ENCODE data around the gene GLE1. TPM values are rescaled to one million over a fixed set of nuclear protein-coding genes. Genes with fewer than 3 reads are reported as not detected.
"Not testable (repeated sequence)": the region's sequence is repeated elsewhere in the genome, so short reads cannot be mapped to it uniquely, and the experiment has no call there.

Gene GLE1
- total and polyA plus RNA-seq, 2 donors = 13.5 to 19.2 TPM

DNA sequence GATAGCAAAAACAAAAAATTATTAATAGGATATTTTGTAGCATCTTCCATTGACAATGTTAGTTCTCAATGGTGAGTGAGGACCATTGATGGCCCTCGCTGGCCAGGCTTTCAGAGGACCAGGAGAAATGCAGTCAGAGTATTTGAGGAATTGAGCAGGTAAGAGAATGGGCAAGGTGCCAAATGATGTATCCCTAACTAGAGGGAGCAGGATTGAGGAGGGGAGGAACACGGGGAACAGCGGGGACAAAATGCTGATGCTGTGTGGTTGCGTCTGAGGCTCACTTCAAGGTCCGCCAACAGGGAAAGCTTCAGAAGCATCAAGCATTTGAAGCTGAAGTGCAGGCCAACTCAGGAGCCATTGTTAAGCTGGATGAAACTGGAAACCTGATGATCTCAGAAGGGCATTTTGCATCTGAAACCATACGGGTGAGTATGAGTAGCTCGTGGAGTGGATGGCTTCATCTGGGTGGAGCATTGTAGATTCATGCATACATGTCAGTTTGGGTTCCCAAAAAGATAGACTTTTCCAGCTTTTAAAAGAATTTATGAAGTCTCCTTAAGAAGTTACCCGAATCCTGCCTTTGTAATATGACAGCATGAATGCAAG lies 64.1 kb downstream of the GLE1 start:
- H3K36me3 ChIP-seq (ENCODE audit: insufficient read depth) = peaks cover 7% of the 10 kb centered on the region
- no peak for DNase-seq (ENCODE audit: extremely low spot score)
- peaks cover 1% of the 10 kb centered on the region for H3K4me1 ChIP-seq (ENCODE audit: insufficient read depth)
- H3K4me3 ChIP-seq (ENCODE audit: low read depth, low read length) = no peak overlapping the region
- no peak overlapping the region for H3K27ac ChIP-seq (ENCODE audit: low read depth)
- 77% methylated on average over 8 of the region's 8 CpGs for WGBS

- Histone ChIP-seq H3K4me3 (ENCODE audit: low read depth, low read length) (no peak overlapping the region), H3K4me1 (ENCODE audit: insufficient read depth) (no peaks in the 10 kb centered on the region), H3K36me3 (ENCODE audit: insufficient read depth) (peaks cover 9% of the 10 kb centered on the region), H3K27ac (ENCODE audit: low read depth) (no peak overlapping the region)
- no peak for DNase-seq (ENCODE audit: extremely low spot score)
- 61% methylated on average over 4 of the region's 4 CpGs for WGBS
Observed at GRCh38 chr9:128575469-128575868, 71.0 kb downstream of the GLE1 start.

DNA sequence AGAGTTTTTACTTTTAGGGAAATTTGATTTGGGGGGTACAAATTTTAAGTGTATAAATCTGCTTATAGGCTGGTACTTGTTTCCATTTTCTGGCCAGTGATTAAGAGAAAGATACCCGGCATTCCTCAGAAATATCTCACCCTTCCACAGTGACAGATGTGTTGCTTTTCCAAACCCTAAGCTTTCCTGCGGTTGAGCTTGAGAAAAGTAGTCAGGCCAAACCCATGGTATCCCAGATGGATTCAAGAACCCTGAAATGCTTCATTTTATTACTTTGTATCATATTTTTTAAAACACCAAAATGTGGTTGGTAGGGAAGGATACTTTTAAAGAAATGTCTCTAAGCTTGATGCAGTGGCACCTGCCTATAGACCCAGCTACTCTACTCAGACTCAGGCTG lies 71.4 kb downstream of the GLE1 start:
- Histone ChIP-seq H3K4me1 (ENCODE audit: insufficient read depth) (no peaks in the 10 kb centered on the region), H3K36me3 (ENCODE audit: insufficient read depth) (peaks cover 9% of the 10 kb centered on the region), H3K4me3 (ENCODE audit: low read depth, low read length) (no peak overlapping the region), H3K27ac (ENCODE audit: low read depth) (no peak overlapping the region)
- DNase-seq (ENCODE audit: extremely low spot score) = no peak
- 85% methylated on average over 2 of the region's 2 CpGs for WGBS

DNA sequence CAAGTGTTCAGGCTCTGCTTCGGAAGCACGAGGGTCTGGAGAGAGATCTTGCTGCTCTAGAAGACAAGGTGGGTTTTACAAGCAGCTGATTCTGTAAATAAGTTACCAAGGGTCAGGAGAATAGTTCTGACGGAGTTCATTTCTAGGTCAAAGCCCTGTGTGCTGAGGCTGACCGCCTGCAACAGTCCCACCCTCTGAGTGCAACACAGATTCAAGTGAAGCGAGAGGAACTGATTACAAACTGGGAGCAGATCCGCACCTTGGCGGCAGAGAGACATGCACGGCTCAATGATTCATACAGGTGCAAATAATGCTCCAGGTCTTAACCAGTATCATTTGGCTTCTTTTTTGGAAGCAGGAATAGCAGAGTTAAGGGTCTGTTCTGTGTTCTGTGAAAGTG lies 72.7 kb downstream of the GLE1 start:
- Histone ChIP-seq H3K36me3 (ENCODE audit: insufficient read depth) (peaks cover 10% of the 10 kb centered on the region), H3K4me3 (ENCODE audit: low read depth, low read length) (no peak overlapping the region), H3K27ac (ENCODE audit: low read depth) (no peak overlapping the region), H3K4me1 (ENCODE audit: insufficient read depth) (no peaks in the 10 kb centered on the region)
- no peak for DNase-seq (ENCODE audit: extremely low spot score)
- 89% methylated on average over 8 of the region's 8 CpGs for WGBS

GRCh38 chr9:128579194-128579593 lies 74.7 kb downstream of the GLE1 start:
- 89% methylated on average over 1 of the region's 1 CpG for WGBS
- Histone ChIP-seq H3K36me3 (ENCODE audit: insufficient read depth) (peaks cover 26% of the 10 kb centered on the region), H3K4me1 (ENCODE audit: insufficient read depth) (no peaks in the 10 kb centered on the region), H3K4me3 (ENCODE audit: low read depth, low read length) (no peak overlapping the region), H3K27ac (ENCODE audit: low read depth) (no peak overlapping the region)
- DNase-seq (ENCODE audit: extremely low spot score) = no peak

- 92% methylated on average over 10 of the region's 10 CpGs for WGBS
- Histone ChIP-seq H3K4me3 (ENCODE audit: low read depth, low read length) (no peak overlapping the region), H3K4me1 (ENCODE audit: insufficient read depth) (no peaks in the 10 kb centered on the region), H3K27ac (ENCODE audit: low read depth) (no peak overlapping the region), H3K36me3 (ENCODE audit: insufficient read depth) (peaks cover 28% of the 10 kb centered on the region)
- DNase-seq (ENCODE audit: extremely low spot score) = no peak
Observed at GRCh38 chr9:128580731-128581130, 76.2 kb downstream of the GLE1 start.

DNA sequence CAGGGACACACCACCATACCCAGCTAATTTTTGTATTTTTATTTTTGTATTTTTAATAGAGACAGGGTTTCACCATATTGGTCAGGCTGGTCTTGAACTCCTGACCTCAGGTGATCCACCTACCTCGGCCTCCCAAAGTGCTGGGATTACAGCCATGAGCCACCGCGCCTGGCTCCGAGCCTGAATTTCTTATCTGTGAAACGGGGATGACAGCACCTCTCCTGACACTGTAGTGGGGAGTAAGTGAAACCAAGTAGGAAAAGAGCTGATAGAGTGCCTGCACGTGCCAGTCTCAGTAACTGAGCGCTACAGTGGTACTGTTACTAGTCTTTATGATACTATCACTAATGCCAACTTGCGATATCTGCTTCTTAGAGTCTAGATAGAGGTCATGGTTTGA lies 80.6 kb downstream of the GLE1 start:
- H3K4me3 ChIP-seq (ENCODE audit: low read depth, low read length); H3K27ac ChIP-seq (ENCODE audit: low read depth); H3K4me1 ChIP-seq (ENCODE audit: insufficient read depth); DNase-seq (ENCODE audit: extremely low spot score): not testable (repeated sequence)
- H3K36me3 ChIP-seq (ENCODE audit: insufficient read depth) = peaks cover 25% of the 10 kb centered on the region
- 82% methylated on average over 8 of the region's 8 CpGs for WGBS

DNA sequence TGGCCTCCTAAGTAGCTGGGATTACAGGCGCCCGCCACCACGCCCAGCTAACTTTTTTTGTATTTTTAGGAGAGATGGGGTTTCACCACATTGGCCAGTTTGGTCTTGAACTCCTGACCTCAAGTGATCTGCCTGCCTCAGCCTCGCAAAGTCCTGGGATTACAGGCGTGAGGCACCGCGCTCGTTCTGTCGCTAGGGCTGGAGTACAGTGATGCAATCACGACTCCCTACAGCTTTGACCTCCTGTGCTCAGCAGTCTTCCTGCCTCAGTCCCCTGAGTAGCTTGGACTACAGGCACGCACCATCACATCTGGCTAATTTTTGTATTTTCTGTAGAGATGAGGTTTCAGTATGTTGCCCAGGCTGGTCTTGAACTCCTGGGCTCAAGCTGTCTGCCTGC lies 82.4 kb downstream of the GLE1 start:
- peaks cover 25% of the 10 kb centered on the region for H3K36me3 ChIP-seq (ENCODE audit: insufficient read depth)
- H3K4me3 ChIP-seq (ENCODE audit: low read depth, low read length); H3K27ac ChIP-seq (ENCODE audit: low read depth); DNase-seq (ENCODE audit: extremely low spot score); H3K4me1 ChIP-seq (ENCODE audit: insufficient read depth): not testable (repeated sequence)
- WGBS = 86% methylated on average over 11 of the region's 11 CpGs

- Histone ChIP-seq H3K36me3 (ENCODE audit: insufficient read depth) (peaks cover 22% of the 10 kb centered on the region), H3K27ac (ENCODE audit: low read depth) (no peak overlapping the region), H3K4me3 (ENCODE audit: low read depth, low read length) (no peak overlapping the region), H3K4me1 (ENCODE audit: insufficient read depth) (no peaks in the 10 kb centered on the region)
- no peak for DNase-seq (ENCODE audit: extremely low spot score)
- 69% methylated on average over 6 of the region's 6 CpGs for WGBS
Observed at GRCh38 chr9:128587453-128587852, 82.9 kb downstream of the GLE1 start.

- DNase-seq (ENCODE audit: extremely low spot score) = no peak
- Histone ChIP-seq H3K4me3 (ENCODE audit: low read depth, low read length) (no peak overlapping the region), H3K4me1 (ENCODE audit: insufficient read depth) (no peaks in the 10 kb centered on the region), H3K36me3 (ENCODE audit: insufficient read depth) (peaks cover 13% of the 10 kb centered on the region), H3K27ac (ENCODE audit: low read depth) (no peak overlapping the region)
- 88% methylated on average over 11 of the region's 11 CpGs for WGBS
Observed at GRCh38 chr9:128588581-128589233, 84.2 kb downstream of the GLE1 start.

Small RNAs within 50 kb of the gene (small RNA-seq; reads per million reads assigned to genes)
- gene RNU7-171P = not detected

Other genes starting within 250 kb of the GLE1 start
- 147 TPM for gene GOLGA2, start 228.7 kb upstream of the GLE1 start, total RNA-seq
- 88.9 TPM for gene GOLGA2, start 228.7 kb upstream of the GLE1 start, polyA plus RNA-seq
- 17.4 TPM for gene SWI5, start 228.4 kb upstream of the GLE1 start, total RNA-seq
- 34.5 TPM for gene SWI5, start 228.4 kb upstream of the GLE1 start, polyA plus RNA-seq
- 13.7 TPM for gene TRUB2, start 182.3 kb upstream of the GLE1 start, total RNA-seq
- gene TRUB2, start 182.3 kb upstream of the GLE1 start, polyA plus RNA-seq = 14.8 TPM
- gene COQ4, start 181.9 kb upstream of the GLE1 start, total RNA-seq = 23.1 TPM
- 41.6 TPM for gene COQ4, start 181.9 kb upstream of the GLE1 start, polyA plus RNA-seq
- gene SLC27A4, start 164.2 kb upstream of the GLE1 start, total RNA-seq = 8.1 TPM
- gene SLC27A4, start 164.2 kb upstream of the GLE1 start, polyA plus RNA-seq = 23.1 TPM
- 21.1 TPM for gene URM1, start 133.3 kb upstream of the GLE1 start, total RNA-seq
- gene URM1, start 133.3 kb upstream of the GLE1 start, polyA plus RNA-seq = 71.1 TPM
- 50.3 TPM for gene CERCAM, start 83.9 kb upstream of the GLE1 start, total RNA-seq
- 41.6 TPM for gene CERCAM, start 83.9 kb upstream of the GLE1 start, polyA plus RNA-seq
- 27.5 TPM for gene ODF2, start 48.7 kb upstream of the GLE1 start, total RNA-seq
- gene ODF2, start 48.7 kb upstream of the GLE1 start, polyA plus RNA-seq = 25.4 TPM
- 308 TPM for gene SPTAN1, start 47.9 kb downstream of the GLE1 start, total RNA-seq
- 148 TPM for gene SPTAN1, start 47.9 kb downstream of the GLE1 start, polyA plus RNA-seq
- gene DYNC2I2, start 152.1 kb downstream of the GLE1 start, total RNA-seq = 26.9 TPM
- 30.3 TPM for gene DYNC2I2, start 152.1 kb downstream of the GLE1 start, polyA plus RNA-seq
- gene SET, start 184.5 kb downstream of the GLE1 start, total RNA-seq = 382 TPM
- 157 TPM for gene SET, start 184.5 kb downstream of the GLE1 start, polyA plus RNA-seq
- gene PKN3, start 197.8 kb downstream of the GLE1 start, total RNA-seq = 2.4 TPM
- gene PKN3, start 197.8 kb downstream of the GLE1 start, polyA plus RNA-seq = 9.5 TPM
- gene ZDHHC12, start 219.4 kb downstream of the GLE1 start, total RNA-seq = 6.3 TPM
- gene ZDHHC12, start 219.4 kb downstream of the GLE1 start, polyA plus RNA-seq = 35.5 TPM